Spinal cord (tissue), 10 donors: Measurements from ENCODE around the gene ABTB2. TPM values are rescaled to one million over a fixed set of nuclear protein-coding genes. Genes with fewer than 3 reads are reported as not detected.

Experiments used
- DNase-seq, 6 donors: peaks; one replicate each; pipeline versions ENCODE4 v3.0.0 to v3.0.0-alpha.2; 2013 to 2015; ENCODE audit warnings: low spot score in 6 of 6, low read depth in 4 of 6
- H3K27ac ChIP-seq: one replicate; pipeline ENCODE4 v1.5.1; 2013; ENCODE audit warnings: low read depth, low read length, control low read depth
- H3K27me3 ChIP-seq: one replicate; pipeline ENCODE4 v1.6.1; 2013; ENCODE audit warnings: low read length; ENCODE audit not compliant: control insufficient read depth, insufficient read depth
- H3K36me3 ChIP-seq: one replicate; pipeline ENCODE4 v1.6.1; 2013; ENCODE audit warnings: low read length; ENCODE audit not compliant: control insufficient read depth, insufficient read depth
- H3K4me1 ChIP-seq: one replicate; pipeline ENCODE4 v1.6.1; 2013; ENCODE audit warnings: low read length; ENCODE audit not compliant: control insufficient read depth, insufficient read depth
- H3K4me3 ChIP-seq: one replicate; pipeline ENCODE4 v1.5.1; 2013; ENCODE audit warnings: low read depth, low read length, control low read depth
- H3K9me3 ChIP-seq: one replicate; pipeline ENCODE4 v1.6.1; 2013; ENCODE audit warnings: low read length; ENCODE audit not compliant: control insufficient read depth, insufficient read depth
- WGBS: methylation state at CpG from one replicate; pipeline ENCODE4 v1.1.5; 2013; ENCODE audit warnings: missing lambda C conversion rate; ENCODE audit not compliant: insufficient coverage; 5-methylcytosine and 5-hydroxymethylcytosine counted together
- polyA plus RNA-seq, 2 donors: library from polyadenylated mRNA; unstranded; fragments of 120-200 nt; gene quantifications; one replicate each; pipeline ENCODE4 v1.2.1, GENCODE V29; 2013; ENCODE audit not compliant: insufficient read length in 2 of 2
- total RNA-seq, 2 donors: library from RNA; depleted of rRNA in 1 of 2; stranded (reverse); fragments of 120-200 nt in 1 of 2; fragments of >200 nt in 1 of 2; gene quantifications; one replicate each; pipeline versions ENCODE4 v1.2.3 to v1.2.4, GENCODE V29; 2013 to 2014
- donor health status: healthy.

ABTB2 gene
- total and polyA plus RNA-seq, 4 donors, result 4.0 to 16.8 (median 9.4) TPM

GRCh38 chr11:34234086-34234740 lies 123.6 kb downstream of the ABTB2 start:
- no peak for DNase-seq
- no peak overlapping the region for H3K4me3 ChIP-seq
- no peak overlapping the region for H3K27ac ChIP-seq
- H3K4me1 ChIP-seq, result peaks cover 9% of the 10 kb centered on the region
- H3K27me3 ChIP-seq, result no peaks in the 10 kb centered on the region
- WGBS, result 95% methylated on average over 7 of the region's 9 CpGs
- no peaks in the 10 kb centered on the region for H3K9me3 ChIP-seq
- H3K36me3 ChIP-seq, result no peaks in the 10 kb centered on the region

- Histone ChIP-seq H3K36me3 (no peaks in the 10 kb centered on the region), H3K4me1 (peaks cover 9% of the 10 kb centered on the region), H3K27ac (no peak overlapping the region), H3K9me3 (no peaks in the 10 kb centered on the region), H3K4me3 (no peak overlapping the region), H3K27me3 (no peaks in the 10 kb centered on the region)
- no peak for DNase-seq
- 91% methylated on average over 2 of the region's 2 CpGs for WGBS
Measured at GRCh38 chr11:34233215-34233614, 124.6 kb downstream of the ABTB2 start.

- Histone ChIP-seq H3K27me3 (no peaks in the 10 kb centered on the region), H3K27ac (no peak overlapping the region), H3K4me3 (no peak overlapping the region), H3K9me3 (no peaks in the 10 kb centered on the region), H3K36me3 (no peaks in the 10 kb centered on the region), H3K4me1 (peaks cover 9% of the 10 kb centered on the region)
- DNase-seq, result no peak
- 100% methylated on average over 1 of the region's 4 CpGs for WGBS
Measured at GRCh38 chr11:34232807-34233206, 125.0 kb downstream of the ABTB2 start.

DNA sequence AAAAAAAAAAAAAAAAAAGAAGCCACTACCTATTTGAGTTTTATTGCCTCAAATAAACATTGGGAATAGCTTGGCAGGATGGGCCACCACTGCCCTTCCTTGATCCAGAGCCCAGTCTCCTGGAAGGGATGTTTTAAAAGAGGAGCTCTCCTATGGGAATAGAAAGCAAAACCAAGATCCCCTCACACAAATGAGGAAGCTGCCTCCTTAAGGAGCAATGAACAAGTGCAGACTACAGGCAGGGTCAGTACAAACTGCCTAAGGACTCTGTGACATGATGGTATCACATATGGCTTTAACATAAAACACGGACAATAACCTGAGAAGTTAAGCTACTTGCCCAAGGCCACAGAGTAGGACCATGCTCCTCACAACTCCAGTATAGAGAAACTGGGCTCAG lies 131.6 kb downstream of the ABTB2 start:
- no peak for DNase-seq
- H3K27ac ChIP-seq, result no peak overlapping the region
- H3K9me3 ChIP-seq, result no peaks in the 10 kb centered on the region
- peaks cover 16% of the 10 kb centered on the region for H3K4me1 ChIP-seq
- 100% methylated on average over 1 of the region's 1 CpG for WGBS
- H3K4me3 ChIP-seq, result no peak overlapping the region
- no peaks in the 10 kb centered on the region for H3K27me3 ChIP-seq
- H3K36me3 ChIP-seq, result no peaks in the 10 kb centered on the region

DNA sequence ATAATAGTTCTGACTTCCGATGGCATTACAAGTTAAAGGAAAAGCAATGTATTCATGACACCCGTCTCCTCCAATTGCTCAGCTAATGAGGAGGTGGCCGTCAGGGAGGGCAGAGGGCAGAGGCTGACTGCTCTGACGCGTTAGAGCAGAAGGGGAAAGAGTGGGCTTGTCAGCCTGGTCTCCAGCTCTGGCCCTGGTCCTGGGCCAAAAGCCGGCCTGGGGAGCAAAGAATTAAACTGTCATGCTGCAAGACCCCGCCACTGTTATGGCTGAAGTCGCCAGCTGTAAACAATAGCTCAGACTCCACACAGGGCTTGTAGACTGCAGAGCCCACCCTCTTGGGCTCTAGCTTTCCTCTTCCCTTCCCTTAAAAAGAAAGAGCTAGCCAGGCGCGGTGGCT lies 132.7 kb downstream of the ABTB2 start:
- H3K27me3 ChIP-seq, result no peaks in the 10 kb centered on the region
- WGBS, result 62% methylated on average over 6 of the region's 10 CpGs

DNA sequence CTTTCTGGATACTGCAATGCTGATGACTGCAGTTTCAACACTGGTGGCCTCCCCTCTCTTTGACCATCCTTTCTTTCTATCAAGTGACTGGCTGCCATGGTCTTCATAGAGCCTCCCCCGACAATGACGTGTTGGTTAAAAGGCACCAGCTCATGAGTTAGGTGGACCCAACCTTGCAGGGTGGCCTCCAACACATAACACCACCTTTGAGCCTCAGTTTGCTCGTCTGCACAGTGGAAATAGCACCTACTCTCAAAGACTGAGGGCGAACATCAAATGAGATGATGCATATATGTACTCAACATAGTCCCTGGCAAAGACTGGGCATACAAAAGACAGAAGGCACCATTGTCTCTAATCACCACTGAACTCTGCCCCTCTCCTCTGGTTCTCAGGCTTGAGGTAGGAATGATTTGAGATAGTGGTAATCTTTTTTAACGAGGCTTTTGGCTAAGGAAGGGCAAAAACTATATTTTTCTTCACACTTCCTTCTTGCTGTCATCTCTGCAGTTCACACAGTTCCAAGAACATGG lies 133.3 kb downstream of the ABTB2 start:
- H3K9me3 ChIP-seq, result no peaks in the 10 kb centered on the region
- 100% methylated on average over 3 of the region's 5 CpGs for WGBS
- peaks cover 16% of the 10 kb centered on the region for H3K4me1 ChIP-seq
- DNase-seq, result no peak
- H3K27ac ChIP-seq, result no peak overlapping the region
- no peak overlapping the region for H3K4me3 ChIP-seq
- H3K36me3 ChIP-seq, result no peaks in the 10 kb centered on the region
- no peaks in the 10 kb centered on the region for H3K27me3 ChIP-seq

More for the DNA sequence above, 132.7 kb downstream of the ABTB2 start:
- no peaks in the 10 kb centered on the region for H3K9me3 ChIP-seq
- peaks cover 16% of the 10 kb centered on the region for H3K4me1 ChIP-seq
- no peak overlapping the region for H3K4me3 ChIP-seq
- H3K36me3 ChIP-seq, result no peaks in the 10 kb centered on the region
- no peak overlapping the region for H3K27ac ChIP-seq
- no peak for DNase-seq

DNA sequence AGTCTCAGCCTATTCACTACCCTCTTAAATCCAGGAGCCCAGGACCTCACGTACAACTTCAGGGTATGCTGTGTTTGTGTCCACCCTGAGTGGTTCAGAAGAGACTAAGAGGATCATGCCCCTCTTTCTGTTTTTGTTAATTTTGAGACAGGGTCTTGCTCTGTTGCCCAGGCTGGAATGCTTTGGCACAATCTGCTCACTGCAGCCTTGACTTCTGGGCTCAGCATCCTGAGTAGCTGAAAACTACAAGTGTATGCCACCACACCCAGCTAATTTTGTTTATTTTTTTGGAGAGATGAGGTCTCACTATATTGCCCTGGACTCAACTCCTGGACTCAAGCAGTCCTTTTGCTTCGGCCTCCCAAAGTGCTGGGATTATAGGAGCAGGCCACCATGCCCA lies 133.9 kb downstream of the ABTB2 start:
- WGBS, result 100% methylated on average over 1 of the region's 2 CpGs
- Histone ChIP-seq H3K27me3 (no peaks in the 10 kb centered on the region), H3K4me3 (no peak overlapping the region), H3K36me3 (no peaks in the 10 kb centered on the region), H3K4me1 (peaks cover 16% of the 10 kb centered on the region), H3K27ac (no peak overlapping the region), H3K9me3 (no peaks in the 10 kb centered on the region)
- DNase-seq, result no peak

DNA sequence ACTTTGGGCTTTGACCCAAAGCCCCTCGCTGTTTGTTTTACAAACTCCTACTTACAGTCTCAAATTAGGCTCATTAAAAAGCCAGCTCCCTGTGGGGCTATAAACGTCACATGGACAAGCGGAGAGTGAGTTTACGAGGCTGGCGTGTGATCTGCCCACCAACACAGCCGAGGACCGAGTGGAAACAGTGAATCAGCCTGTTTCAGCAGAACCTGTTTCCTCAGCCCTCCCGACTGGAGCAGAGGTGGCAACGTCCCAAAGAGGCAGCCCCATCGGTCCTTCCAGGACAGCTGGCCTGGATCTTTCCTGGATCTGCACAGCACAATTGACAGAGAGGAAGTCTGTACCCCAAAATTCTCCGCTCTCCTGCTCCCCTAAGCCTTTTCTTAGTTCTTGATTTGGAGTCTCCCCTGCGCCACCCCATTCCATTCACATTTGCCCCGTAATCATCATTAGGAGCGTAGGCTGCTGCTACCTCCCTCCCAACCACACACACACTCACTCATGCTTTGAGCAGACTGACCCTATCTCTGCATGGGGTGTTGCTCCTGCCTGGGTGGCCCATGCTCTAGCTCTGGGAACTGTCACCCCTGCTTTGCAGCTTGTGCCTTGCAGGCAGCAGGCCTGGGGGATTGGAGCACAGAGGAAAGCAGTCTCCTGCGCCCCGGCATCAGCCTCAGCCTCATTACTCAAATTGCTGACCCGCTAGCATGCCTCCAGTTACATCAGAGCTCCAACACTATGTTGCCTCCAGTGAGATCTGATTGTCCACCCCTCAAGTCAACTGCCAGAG lies 134.6 kb downstream of the ABTB2 start:
- Histone ChIP-seq H3K36me3 (no peaks in the 10 kb centered on the region), H3K27me3 (no peaks in the 10 kb centered on the region), H3K27ac (no peak overlapping the region), H3K4me3 (no peak overlapping the region), H3K4me1 (peaks cover 16% of the 10 kb centered on the region), H3K9me3 (no peaks in the 10 kb centered on the region)
- DNase-seq, result peak in 2 of 6 donors; percentile 44
- WGBS, result 36% methylated on average over 17 of the region's 17 CpGs

- H3K9me3 ChIP-seq, result no peaks in the 10 kb centered on the region
- no peak for DNase-seq
- no peak overlapping the region for H3K27ac ChIP-seq
- no peaks in the 10 kb centered on the region for H3K36me3 ChIP-seq
- no peak overlapping the region for H3K4me3 ChIP-seq
- no peaks in the 10 kb centered on the region for H3K27me3 ChIP-seq
- peaks cover 16% of the 10 kb centered on the region for H3K4me1 ChIP-seq
Measured at GRCh38 chr11:34222030-34222429, 135.8 kb downstream of the ABTB2 start.

GRCh38 chr11:34219941-34220370 lies 137.9 kb downstream of the ABTB2 start:
- Histone ChIP-seq H3K9me3 (no peaks in the 10 kb centered on the region), H3K4me3 (no peak overlapping the region), H3K27me3 (no peaks in the 10 kb centered on the region), H3K36me3 (no peaks in the 10 kb centered on the region), H3K27ac (no peak overlapping the region), H3K4me1 (peaks cover 14% of the 10 kb centered on the region)
- 58% methylated on average over 5 of the region's 5 CpGs for WGBS
- DNase-seq, result no peak
